T-helper 9 cell (primary cell): ENCODE measurements around the gene TTPAL.
"Not testable (repeated sequence)": the region's sequence is repeated elsewhere in the genome, so short reads cannot be mapped to it uniquely, and the experiment has no call there.

Experiments
- DNase-seq: peaks from one replicate; pipeline ENCODE4 v3.0.0-alpha.2; 2020

Gene TTPAL

DNA sequence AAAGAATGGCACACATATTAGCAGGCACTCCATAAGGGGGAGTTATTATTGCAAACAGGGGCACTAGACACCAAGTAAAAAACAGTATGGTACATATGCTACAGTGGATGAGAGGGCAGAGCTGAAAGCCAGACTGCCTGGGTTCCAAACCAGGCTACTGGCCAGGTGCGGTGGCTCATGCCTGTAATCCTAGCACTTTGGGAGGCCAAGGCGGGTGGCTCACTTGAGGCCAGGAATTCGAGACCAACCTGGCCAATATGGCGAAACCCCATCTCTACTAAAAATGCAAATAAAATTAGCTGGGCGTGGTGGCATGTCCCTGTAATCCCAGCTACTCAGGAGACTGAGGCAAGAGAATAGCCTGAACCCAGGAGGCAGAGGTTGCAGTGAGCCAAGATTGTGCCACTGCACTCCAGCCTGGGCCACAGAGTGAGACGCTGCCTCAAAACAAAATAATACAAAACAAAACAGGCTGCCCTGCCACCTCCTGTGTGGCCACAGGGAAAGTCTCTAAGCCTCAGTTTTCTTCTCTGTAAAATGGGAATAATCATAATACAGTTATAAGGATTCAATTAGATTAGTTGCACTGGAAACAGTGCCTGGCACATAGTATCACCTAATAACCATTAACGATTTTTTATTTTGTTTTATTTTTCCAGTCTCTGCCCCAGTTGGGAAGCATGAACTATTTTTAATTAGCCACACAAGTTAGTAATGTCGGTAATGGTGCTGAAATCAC is 7.5 kb upstream of the TTPAL start:
- no peak for DNase-seq

DNA sequence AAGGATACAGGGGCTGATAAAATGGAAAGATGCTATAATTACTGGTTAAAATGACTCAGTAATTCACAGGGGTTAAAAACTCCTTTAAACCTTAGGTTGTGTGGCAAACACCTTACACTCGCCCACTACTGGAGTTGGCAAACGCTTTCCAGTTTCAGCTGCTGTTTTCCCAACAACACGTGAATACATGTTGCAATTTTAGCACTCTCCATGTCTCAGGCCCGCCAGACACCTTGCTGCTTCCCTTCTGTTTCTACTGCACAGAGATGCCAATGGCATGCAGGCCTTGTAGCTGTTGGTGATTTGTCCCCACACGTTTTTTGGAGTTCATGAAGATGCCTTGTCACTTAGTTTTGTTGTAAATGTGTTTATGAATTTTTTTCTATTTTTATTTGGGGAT is 5.3 kb upstream of the TTPAL start:
- DNase-seq: no peak

DNA sequence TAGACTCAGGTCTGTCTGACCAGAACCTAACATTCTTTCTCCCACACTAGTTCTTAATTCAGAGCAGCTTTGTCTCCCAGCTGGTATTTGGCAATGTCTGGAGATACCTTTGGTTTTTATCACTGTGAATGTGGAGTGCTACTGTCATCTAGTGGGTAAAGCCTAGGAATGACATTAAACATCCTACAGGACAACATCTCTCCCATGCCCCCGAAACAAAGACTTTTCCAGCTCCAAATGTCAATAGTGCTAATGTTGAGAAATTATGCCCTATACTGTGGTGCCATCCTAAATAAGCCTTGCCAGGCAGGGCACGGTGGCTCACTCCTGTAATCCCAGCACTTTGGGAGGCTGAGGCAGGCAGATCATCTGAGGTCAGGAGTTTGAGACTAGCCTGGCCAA is 4.2 kb upstream of the TTPAL start:
- DNase-seq: no peak

DNA sequence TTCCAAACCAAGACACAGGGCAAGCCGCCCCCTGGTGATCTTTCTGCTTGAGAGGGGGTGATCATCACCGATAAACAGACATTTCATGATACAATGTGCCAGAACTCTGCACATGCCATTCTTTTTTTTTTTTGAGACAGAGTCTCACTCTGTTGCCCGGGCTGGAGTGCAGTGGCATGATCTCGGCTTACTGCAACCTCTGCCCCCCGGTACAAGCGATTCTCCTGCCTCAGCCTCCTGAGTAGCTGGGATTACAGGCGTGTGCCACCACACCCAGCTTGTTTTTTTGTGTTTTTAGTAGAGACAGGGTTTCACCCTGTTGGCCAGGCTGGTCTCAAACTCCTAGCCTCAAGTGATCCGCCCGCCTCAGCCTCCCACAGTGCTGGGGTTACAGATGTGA is 3.4 kb upstream of the TTPAL start:
- DNase-seq: not testable (repeated sequence)

DNA sequence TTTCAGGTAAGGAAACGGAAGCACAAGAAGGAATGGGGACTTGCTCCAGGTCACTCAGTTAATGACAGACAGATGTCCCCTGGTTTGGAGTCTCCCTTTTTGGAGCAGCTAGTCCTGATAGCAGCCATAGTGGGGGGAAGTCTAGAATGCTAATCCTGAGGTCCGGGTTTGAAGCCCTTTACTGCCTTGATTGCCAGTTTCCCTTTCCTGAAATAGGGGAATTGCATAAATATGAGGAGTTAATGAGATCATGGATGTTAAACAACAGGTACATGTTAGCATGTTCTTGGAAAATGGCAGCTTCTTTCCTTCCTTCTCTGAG is 341 bp upstream of the TTPAL start:
- DNase-seq: no peak

DNA sequence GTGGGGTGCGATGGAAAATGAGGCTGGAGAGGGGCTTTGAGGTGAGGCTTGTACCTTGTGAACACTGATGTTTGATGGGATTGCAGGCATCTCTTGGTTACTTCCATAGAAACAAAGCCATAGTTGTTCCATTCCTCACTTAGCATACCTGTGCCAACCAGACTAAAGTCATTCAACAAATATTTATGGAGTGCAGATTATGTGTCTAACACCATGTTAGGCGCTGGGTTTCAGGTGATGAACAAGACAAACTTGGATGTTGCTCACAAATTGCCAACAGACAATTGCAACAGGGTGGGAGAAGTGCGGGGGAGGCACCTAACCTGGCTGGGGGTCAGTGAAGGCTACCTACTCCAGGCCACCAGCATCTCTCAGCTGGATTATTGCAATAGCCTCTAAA is 1.5 kb downstream of the TTPAL start:
- no peak for DNase-seq

DNA sequence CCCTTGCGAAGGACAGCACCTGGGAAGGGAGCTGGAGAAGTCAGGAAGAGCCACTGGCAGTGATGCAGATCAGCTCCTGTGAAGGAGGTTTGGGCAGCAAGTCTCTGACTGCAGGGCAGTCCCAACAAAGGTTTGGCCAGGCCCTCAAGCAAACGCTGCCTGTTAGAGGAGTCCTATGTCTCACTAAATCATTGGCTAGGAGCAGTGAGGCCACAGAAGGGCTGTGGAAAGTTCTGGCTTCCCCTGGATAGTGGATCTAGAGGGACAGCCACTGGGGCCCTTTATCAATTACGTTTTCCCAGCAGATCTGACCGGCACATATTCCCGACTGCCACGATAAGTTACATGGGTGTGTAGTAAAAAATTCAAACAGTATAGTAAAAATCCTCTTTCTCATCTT is 2.5 kb downstream of the TTPAL start:
- DNase-seq: no peak

DNA sequence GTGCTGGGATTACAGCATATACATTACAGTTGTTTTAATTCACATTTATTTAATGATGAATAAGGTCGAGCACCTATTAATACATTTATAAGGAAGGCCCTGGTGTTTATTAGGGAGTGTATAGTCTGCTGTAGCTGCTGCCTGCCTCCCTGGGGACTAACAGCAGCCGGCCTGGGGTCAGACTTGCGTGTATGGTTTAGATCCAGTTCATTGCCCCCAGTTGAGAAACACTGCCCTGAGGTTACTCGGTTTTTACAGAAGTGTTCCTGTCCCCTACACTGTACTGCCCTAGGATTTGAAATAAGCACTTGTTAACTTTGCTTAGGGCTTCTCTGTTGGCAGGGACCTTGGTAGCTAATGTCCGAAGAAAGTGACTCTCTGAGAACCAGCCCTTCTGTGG is 4.0 kb downstream of the TTPAL start:
- no peak for DNase-seq

DNA sequence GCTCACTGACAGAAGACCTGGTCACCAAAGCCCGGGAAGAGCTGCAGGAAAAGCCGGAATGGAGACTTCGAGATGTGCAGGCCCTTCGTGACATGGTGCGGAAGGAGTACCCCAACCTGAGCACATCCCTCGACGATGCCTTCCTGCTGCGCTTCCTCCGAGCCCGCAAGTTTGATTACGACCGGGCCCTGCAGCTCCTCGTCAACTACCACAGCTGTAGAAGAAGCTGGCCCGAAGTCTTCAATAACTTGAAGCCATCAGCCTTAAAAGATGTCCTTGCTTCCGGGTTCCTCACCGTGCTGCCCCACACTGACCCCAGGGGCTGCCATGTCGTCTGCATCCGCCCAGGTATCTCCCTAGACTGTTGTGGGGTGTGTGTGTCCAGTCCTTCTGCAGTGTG is 4.4 kb downstream of the TTPAL start:
- no peak for DNase-seq

DNA sequence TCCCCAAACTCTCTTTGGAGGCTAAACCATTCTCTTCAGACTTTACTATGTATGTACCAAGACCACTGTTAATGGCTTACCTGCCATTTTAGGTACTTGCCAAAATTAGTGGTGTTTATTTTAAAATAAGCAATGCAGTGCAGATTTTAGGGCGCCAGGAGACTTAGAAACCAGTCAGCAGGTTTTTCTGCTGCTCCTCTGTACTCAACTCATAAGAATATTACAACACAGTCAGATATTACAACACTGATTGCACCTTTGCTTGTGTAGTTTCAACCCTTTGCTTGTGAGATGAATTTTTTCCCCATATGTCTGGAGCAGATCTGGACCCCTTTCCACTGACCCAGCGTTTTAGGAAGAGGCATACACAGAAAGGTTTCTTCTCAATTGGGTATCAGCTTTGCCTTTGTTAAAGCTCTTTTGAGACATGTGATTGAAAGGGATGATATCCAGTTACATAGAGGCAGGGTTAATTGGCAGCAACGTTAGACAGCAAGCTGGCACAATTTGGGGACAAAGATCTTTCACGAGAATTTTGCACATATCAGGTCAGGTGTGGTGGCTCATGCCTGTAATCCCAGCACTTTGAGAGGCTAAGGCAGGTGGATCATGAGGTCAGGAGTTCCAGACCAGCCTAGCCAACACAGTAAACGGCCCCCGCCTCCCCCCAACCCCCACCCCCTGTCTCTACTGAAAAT is 6.2 kb downstream of the TTPAL start:
- no peak for DNase-seq

DNA sequence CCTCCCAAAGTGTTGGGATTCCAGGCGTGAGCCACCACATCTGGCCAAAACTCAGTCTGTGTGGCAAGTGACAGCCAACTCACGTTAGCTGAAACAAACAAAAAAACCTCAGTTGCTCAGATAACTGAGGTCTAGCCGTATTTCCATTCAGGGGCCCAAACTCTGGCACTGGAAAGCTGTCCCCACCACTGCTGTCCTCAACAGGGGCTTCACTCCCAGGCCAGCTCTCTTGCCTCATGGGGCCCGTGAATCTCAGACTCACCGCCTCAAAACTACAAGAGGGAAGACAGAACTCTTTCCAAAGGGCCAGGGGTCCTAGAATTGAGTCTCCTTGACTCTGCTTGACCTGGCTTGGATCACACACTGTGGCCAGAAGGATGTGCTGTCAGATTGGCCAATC is 7.4 kb downstream of the TTPAL start:
- DNase-seq: no peak

DNA sequence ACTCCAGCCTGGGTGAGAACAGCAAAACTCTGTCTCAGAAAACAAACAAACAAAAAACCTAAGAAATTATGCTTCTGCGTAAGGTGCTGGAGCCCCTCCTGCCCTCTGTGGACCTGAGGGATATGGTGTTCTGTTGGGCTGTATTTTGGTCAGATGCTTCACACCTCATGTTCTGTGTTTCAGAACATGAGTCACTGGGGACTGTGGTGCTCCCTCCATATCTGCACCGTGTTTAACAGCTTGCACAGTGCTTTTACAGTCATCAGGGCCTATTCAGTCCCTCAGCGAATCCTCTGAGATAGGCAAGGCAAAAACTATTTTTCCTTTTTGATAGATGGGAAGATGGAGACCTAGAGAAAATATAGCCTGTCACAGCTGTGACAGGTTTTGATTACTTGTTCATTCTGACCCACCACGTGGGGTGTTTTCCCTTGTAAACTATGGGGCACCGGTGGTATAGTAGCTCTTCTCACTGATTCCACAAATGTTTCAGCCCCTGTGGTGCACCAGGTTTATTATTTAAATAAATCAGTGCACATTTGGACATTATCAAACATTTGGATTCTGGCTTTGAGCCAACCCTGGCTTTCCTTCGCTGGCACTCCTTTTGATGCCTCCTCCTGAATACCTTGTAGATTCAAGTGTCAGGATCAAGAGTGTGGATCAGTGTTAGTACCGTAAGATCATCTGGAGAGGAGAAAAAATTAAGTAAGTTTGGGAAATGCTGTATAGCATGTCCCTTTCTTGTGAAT is 9.6 kb downstream of the TTPAL start:
- no peak for DNase-seq

DNA sequence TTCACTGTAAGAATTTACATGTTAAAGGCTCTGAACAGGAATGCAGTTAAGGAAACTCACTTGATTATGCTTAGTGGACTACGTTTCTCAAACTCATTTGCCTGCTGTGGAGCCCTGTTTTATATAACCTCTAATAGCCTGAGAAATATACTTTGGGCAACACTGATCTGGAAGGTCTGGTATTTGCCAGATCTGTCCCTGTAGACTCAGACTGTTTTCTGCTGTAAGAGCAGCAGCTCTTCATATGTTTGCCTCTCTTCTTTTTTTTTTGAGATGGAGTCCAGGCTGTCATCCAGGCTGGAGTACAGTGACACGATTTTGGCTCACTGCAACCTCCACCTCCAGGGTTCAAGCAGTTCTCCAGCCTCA is 10.1 kb downstream of the TTPAL start:
- no peak for DNase-seq

DNA sequence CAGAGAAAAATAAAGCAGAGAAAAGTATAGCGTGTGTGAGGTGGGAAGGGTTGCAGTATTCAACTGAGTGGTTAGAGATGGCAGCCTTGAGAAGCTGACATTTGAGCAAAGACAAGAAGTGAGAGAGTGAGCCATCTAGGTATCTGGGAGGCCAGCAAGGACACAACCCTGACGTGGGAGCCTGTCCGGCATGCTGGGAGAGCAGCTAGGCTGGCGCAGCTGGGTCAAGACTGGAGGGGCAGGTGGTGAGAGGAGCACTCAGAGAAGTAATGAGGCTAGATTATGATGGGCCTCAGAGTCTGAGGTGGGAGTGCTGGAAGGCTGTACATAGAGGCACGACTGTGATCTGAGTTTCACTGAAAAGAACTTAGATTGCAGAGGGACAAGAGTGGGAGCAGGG is 12.9 kb downstream of the TTPAL start:
- no peak for DNase-seq

DNA sequence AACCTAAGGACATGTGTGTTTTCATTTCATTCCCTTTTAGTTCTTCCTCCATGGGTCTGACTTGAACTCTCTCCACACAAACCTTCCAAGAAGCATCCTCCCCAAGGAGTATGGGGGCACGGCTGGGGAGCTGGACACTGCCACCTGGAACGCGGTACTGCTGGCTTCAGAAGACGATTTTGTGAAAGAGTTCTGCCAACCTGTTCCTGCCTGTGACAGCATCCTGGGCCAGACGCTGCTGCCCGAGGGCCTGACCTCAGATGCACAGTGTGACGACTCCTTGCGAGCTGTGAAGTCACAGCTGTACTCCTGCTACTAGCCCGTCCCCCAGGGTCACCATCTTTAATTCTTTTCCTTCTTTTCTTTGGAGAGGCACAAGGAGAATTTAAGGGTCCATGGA is 13.5 kb downstream of the TTPAL start:
- no peak for DNase-seq

DNA sequence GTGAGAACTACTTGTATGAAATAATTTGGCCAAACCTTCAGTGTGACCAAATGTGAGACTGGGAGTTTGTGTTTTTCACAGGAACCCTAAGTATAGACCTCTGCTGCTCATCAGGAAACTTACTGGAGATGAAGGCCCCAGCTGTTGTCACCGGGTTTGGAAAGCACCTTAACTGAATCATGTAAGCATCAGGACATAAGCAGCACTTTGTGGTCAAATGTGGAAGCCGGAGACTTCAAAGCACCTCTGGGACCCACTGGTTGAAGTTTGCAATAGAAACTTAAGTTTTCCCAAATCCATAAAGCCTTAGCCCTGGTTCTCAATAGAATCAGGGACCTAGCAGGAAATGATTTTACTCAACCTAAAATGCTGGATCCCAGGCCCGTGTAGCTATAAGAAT is 14.3 kb downstream of the TTPAL start:
- DNase-seq: no peak

DNA sequence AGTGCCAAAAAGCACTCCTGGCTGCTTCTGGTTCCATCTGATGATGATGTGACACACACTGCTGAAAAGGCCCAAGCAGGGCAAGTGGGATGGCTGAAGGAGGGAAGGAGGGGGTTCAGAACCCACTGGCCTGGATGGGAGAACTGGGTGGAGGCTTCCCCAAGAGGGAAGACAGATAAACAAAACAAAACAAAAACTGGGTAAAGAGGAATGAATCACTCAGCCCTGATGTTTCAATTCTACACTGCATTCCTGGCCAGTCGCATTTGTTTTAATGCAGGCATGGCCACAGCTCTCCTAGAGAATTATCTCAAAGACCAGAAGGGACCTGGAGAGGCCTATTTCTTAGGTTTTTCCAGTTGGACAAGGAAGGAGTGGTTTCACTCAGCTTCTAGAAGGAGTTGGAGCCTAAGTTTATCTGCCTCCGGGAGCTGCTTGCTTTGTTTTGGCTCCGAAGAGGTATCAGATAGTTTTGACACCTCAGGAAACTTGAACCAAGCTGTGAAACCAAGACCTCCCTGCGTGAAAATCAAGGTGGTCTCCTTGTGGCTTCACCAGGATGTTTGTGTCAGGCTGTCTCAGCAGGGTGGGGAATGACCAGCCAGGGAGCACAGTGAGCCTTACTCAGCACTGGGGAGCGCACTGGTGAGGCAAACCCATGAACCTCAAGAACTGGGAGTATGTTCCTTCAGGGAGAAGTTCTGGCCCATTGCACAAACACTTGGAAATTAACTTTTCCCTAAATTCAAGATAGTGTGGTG is 16.1 kb downstream of the TTPAL start:
- DNase-seq: no peak

DNA sequence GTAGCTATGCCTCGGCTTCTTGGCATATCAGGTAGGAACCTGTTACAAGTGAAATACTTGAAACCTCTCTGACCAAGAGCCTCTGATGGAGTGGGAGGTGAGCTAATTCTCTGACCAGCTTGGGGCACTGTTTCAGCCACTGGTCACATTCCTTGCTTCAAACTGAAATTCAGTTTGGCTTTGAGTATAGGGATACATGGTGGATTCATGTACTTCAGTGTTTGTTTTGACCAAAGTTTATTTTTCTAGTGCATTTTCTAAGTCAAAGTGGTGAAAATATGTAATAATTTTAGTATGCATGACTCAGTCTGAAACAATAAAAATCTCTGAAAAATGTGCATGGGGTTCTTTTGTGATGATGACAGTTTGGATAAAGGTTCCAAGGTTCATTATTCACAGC is 18.6 kb downstream of the TTPAL start:
- DNase-seq: no peak

DNA sequence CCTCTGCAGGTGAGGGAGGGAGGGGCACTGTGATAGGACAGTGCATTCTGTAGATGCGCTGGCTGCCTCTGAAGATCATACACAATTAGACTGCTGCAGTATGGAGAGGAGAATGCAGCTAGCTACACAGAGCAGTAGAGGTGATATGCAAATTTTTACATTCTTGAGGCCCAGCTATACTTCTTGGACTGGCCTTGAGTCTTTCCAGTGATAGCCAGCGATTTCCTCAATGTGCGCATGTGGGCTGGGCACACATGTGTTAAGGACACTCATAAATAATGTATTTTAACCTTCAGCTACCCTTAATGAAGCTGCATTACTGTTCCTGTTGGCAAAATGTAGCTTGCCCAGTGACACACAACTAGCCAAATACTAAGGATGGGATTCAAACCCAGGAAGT is 19.0 kb downstream of the TTPAL start:
- DNase-seq: no peak

DNA sequence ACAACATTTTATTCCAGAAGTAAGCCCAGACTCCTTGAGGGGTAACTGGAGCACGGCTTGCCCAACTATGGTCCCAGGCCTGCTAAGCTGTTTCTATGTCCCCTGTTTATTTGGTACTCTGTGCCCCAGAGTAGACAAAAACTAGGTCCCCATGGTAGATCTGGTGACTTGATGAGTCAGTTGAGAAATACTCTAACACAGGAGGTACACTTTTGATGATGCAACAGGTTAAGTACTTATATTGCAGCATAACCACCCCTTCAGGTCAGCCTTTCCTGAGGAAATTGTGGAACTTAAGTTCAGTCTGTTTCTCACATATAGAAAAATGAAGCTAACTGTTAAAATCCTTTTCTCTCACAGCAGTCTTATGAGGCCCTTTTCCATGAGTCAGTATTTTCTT is 19.6 kb downstream of the TTPAL start:
- no peak for DNase-seq

DNA sequence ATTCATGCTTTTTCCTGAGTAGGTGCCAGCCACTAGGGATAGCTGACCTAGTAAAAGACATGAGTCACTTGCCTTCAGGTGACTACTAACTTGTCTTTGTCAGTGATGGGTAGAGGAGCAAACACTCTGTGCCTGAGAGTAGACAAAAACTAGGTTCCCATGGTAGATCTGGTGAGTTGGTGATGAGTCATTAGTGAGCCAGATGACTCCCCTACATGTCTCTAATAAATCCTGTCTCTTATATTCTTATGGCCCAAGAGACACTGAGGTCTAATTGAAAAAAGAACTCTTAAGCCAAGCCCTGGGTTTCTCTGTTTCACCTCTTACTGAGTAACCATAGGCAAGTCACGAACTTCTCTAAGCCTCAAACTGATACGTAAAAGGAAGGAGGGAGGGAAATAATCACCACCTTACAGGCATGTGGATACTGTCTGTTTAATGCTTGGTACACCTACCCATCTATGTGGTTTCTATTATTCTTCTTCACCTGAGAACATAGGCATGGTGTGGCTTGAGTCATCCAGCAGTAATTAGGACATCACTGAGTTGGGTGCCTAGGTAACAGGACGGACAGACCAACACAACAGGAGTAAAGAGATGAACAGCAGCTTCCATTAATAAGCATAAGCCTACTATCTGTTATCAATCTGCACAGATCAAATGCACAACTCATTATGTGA is 20.3 kb downstream of the TTPAL start:
- no peak for DNase-seq

DNA sequence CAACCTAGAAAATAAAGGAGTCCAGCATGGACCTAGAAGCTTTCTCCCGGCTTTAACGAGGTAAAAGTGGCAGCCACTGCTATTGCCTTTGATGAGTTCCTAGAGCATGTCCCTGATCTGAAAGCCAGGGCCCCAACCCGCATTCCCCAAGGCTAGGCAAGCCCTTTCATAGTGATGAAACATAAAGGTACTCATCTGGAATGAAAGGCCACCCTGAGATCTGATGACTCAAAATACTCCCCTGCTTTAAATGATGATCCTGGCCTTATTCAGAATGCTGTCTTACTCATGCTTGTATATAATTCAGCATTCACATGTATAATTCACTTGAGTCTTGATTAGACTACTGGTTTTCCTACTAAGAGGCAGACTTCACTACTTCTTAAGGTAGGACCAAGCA is 21.3 kb downstream of the TTPAL start:
- no peak for DNase-seq

DNA sequence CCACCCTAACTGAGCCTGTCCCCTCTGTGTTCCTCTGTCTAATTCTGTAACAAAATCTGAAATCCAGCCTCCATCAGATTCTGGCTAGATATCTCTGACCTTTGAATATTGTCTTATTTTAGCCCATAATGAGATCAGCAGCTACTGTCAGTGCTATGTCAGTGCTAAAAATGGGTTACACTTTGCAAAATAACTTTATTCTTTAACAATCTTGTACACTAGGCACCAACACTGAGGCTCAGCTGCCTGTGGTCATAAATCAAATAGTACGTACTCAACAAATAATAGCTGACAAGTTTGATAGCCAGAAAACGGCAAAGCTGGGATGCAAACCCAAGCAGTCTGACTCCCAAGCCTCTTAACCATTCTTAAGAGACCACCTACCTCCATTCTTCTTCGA is 22.1 kb downstream of the TTPAL start:
- no peak for DNase-seq
